Liver (tissue), 9 donors: ENCODE data around the gene MRPL55. TPM values are rescaled to one million over a fixed set of nuclear protein-coding genes. Genes with fewer than 3 reads are reported as not detected.

Source experiments
- DNase-seq: peaks from one replicate; pipeline ENCODE4 v3.0.0-alpha.2; 2017; ENCODE audit warnings: low spot score
- H3K27ac ChIP-seq, 2 donors: one replicate each; pipeline ENCODE4 v1.7.0; 2013; ENCODE audit warnings: inconsistent platforms in 2 of 2, low read length in 2 of 2, control low read depth in 1 of 2, low read depth in 1 of 2, mild to moderate bottlenecking in 1 of 2
- H3K27me3 ChIP-seq, 4 donors: one replicate each; pipeline versions ENCODE4 v1.6.1 to v1.7.0; 2013; ENCODE audit warnings: low read length in 3 of 4, inconsistent platforms in 1 of 4, mild to moderate bottlenecking in 1 of 4, moderate library complexity in 1 of 4; ENCODE audit not compliant: control insufficient read depth in 4 of 4, insufficient read depth in 4 of 4
- H3K36me3 ChIP-seq, 4 donors: one replicate each; pipeline versions ENCODE4 v1.6.1 to v1.7.0; 2013; ENCODE audit warnings: low read length in 3 of 4, mild to moderate bottlenecking in 3 of 4, low read depth in 1 of 4, moderate library complexity in 1 of 4; ENCODE audit not compliant: control insufficient read depth in 4 of 4, insufficient read depth in 3 of 4
- H3K4me1 ChIP-seq, 4 donors: one replicate each; pipeline versions ENCODE4 v1.6.1 to v1.7.0; 2013; ENCODE audit warnings: low read length in 3 of 4, mild to moderate bottlenecking in 3 of 4, moderate library complexity in 1 of 4; ENCODE audit not compliant: control insufficient read depth in 4 of 4, insufficient read depth in 4 of 4
- H3K4me3 ChIP-seq, 3 donors: one replicate each; pipeline versions ENCODE4 v1.6.1 to v1.7.0; 2013; ENCODE audit warnings: low read length in 3 of 3, control low read depth in 1 of 3, low read depth in 1 of 3, mild to moderate bottlenecking in 1 of 3
- H3K9ac ChIP-seq, 2 donors: one replicate each; pipeline ENCODE4 v1.7.0; 2013; ENCODE audit warnings: low read length in 2 of 2, mild to moderate bottlenecking in 2 of 2, moderate library complexity in 2 of 2, control low read depth in 1 of 2, low read depth in 1 of 2
- H3K9me3 ChIP-seq, 4 donors: one replicate each; pipeline versions ENCODE4 v1.6.1 to v1.7.0; 2013; ENCODE audit warnings: low read length in 3 of 4; ENCODE audit not compliant: control insufficient read depth in 4 of 4
- EGR1 ChIP-seq, 2 donors: IDR thresholded peaks; 2 replicates each; pipeline ENCODE4 v1.6.1; 2016 to 2018; ENCODE audit warnings: antibody characterized with exemption in 2 of 2, low read depth in 2 of 2
- GABPA ChIP-seq, 2 donors: IDR thresholded peaks in 1 of 2; conservative IDR thresholded peaks in 1 of 2; 2 replicates each; pipeline ENCODE4 v1.6.1; 2016; ENCODE audit warnings: antibody characterized with exemption in 2 of 2, mild to moderate bottlenecking in 1 of 2, moderate library complexity in 1 of 2
- HNF4A ChIP-seq, 2 donors: conservative IDR thresholded peaks; 2 replicates each; pipeline ENCODE4 v1.6.1; 2016; ENCODE audit warnings: antibody characterized with exemption in 2 of 2, mild to moderate bottlenecking in 2 of 2
- HNF4G ChIP-seq: IDR thresholded peaks from 2 replicates; pipeline ENCODE4 v1.6.1; 2016; ENCODE audit warnings: antibody characterized with exemption
- JUND ChIP-seq, 2 donors: IDR thresholded peaks; 2 replicates each; pipeline ENCODE4 v1.6.1; 2016; ENCODE audit warnings: antibody characterized with exemption in 2 of 2
- MAX ChIP-seq: IDR thresholded peaks from 2 replicates; pipeline ENCODE4 v1.6.1; 2016; ENCODE audit warnings: antibody characterized with exemption
- NR2F2 ChIP-seq: IDR thresholded peaks from 2 replicates; pipeline ENCODE4 v1.6.1; 2016; ENCODE audit warnings: antibody characterized with exemption
- RAD21 ChIP-seq, 2 donors: IDR thresholded peaks; 2 replicates each; pipeline ENCODE4 v1.6.1; 2016; ENCODE audit warnings: antibody characterized with exemption in 2 of 2, mild to moderate bottlenecking in 2 of 2
- REST ChIP-seq: IDR thresholded peaks from 2 replicates; pipeline ENCODE4 v1.6.1; 2016; ENCODE audit warnings: antibody characterized with exemption, mild to moderate bottlenecking
- RXRA ChIP-seq, 2 donors: IDR thresholded peaks; 2 replicates each; pipeline ENCODE4 v1.6.1; 2017 to 2018; ENCODE audit warnings: antibody characterized with exemption in 2 of 2, mild to moderate bottlenecking in 1 of 2
- SP1 ChIP-seq: IDR thresholded peaks from 2 replicates; pipeline ENCODE4 v1.6.1; 2018; ENCODE audit warnings: antibody characterized with exemption, mild to moderate bottlenecking
- WGBS: extraction: QIAGEN DNeasy Blood & Tissue Kit; methylation state at CpG from one replicate; pipeline ENCODE4 v1.1.7; 2013; 5-methylcytosine and 5-hydroxymethylcytosine counted together
- polyA plus RNA-seq, 2 donors: library from polyadenylated mRNA; stranded (reverse) in 1 of 2; unstranded in 1 of 2; fragments of 200-250 nt in 1 of 2; fragments of >200 nt in 1 of 2; fragmentation: Nextera tagmentation in 1 of 2; extraction: Ambion mirVana in 1 of 2; gene quantifications; one replicate each; pipeline versions ENCODE4 v1.2.1 to v1.2.3, GENCODE V29; 2013 to 2015
- total RNA-seq, 2 donors: library from RNA; depleted of rRNA; stranded (reverse); fragments of >200 nt; gene quantifications; one replicate each; pipeline ENCODE4 v1.2.3, GENCODE V29; 2014
- TF ChIP-seq, protein P1 (sequence below): IDR thresholded peaks from 2 replicates; pipeline ENCODE4 v1.6.1; 2016; ENCODE audit warnings: antibody characterized with exemption
- donor health status: healthy.
- donor health status: healthy.
- donor health status: healthy.
- donor health status: healthy.
- donor health status: healthy.

MRPL55 gene
- total and polyA plus RNA-seq, 4 donors: 38.9 to 119 (median 62.0) TPM

- Histone ChIP-seq H3K27ac (no peak overlapping the region), H3K36me3 (no peaks in the 10 kb centered on the region), H3K4me1 (no peaks in the 10 kb centered on the region), H3K4me3 (no peak overlapping the region), H3K9ac (no peak overlapping the region), H3K27me3 (no peaks in the 10 kb centered on the region), H3K9me3 (no peaks in the 10 kb centered on the region)
- 66% methylated on average over 2 of the region's 2 CpGs for WGBS
- DNase-seq: no peak
- peak in 1 of 2 donors; percentile 19 for TF ChIP-seq JUND (IDR thresholded peaks at IDR 0.05)
- no peak for TF ChIP-seq HNF4G
- peak; percentile 14 to 31 for TF ChIP-seq HNF4A (conservative IDR thresholded peaks at IDR 0.05)
- TF ChIP-seq, protein P1, sequence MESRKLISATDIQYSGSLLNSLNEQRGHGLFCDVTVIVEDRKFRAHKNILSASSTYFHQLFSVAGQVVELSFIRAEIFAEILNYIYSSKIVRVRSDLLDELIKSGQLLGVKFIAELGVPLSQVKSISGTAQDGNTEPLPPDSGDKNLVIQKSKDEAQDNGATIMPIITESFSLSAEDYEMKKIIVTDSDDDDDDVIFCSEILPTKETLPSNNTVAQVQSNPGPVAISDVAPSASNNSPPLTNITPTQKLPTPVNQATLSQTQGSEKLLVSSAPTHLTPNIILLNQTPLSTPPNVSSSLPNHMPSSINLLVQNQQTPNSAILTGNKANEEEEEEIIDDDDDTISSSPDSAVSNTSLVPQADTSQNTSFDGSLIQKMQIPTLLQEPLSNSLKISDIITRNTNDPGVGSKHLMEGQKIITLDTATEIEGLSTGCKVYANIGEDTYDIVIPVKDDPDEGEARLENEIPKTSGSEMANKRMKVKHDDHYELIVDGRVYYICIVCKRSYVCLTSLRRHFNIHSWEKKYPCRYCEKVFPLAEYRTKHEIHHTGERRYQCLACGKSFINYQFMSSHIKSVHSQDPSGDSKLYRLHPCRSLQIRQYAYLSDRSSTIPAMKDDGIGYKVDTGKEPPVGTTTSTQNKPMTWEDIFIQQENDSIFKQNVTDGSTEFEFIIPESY: no peak
- no peak for TF ChIP-seq RXRA (IDR thresholded peaks at IDR 0.05)
- TF ChIP-seq EGR1 (IDR thresholded peaks at IDR 0.05; ENCODE audit: low read depth in 2 of 2): no peak
- TF ChIP-seq GABPA (IDR thresholded peaks at IDR 0.05 in 1 of 2, conservative IDR thresholded peaks at IDR 0.05 in 1 of 2): no peak
- TF ChIP-seq REST: no peak
Measured at GRCh38 chr1:228123505-228123904, 14.4 kb upstream of the MRPL55 start.

- no peak for TF ChIP-seq RAD21 (IDR thresholded peaks at IDR 0.05)
- TF ChIP-seq GABPA (IDR thresholded peaks at IDR 0.05 in 1 of 2, conservative IDR thresholded peaks at IDR 0.05 in 1 of 2): no peak
- TF ChIP-seq NR2F2: no peak
- no peak for TF ChIP-seq MAX
- TF ChIP-seq, protein P1: no peak
- TF ChIP-seq SP1: no peak
- TF ChIP-seq EGR1 (IDR thresholded peaks at IDR 0.05; ENCODE audit: low read depth in 2 of 2): no peak
- no peak for TF ChIP-seq RXRA (IDR thresholded peaks at IDR 0.05)
- no peak for TF ChIP-seq HNF4A (conservative IDR thresholded peaks at IDR 0.05)
- TF ChIP-seq HNF4G: no peak
- TF ChIP-seq REST: no peak
- H3K27me3 ChIP-seq: no peaks in the 10 kb centered on the region
- H3K9me3 ChIP-seq: no peaks in the 10 kb centered on the region
- no peak overlapping the region for H3K27ac ChIP-seq
- H3K4me3 ChIP-seq: no peak overlapping the region
- H3K9ac ChIP-seq: no peak overlapping the region
- no peak for DNase-seq
- 69% methylated on average over 1 of the region's 1 CpG for WGBS
- no peaks in the 10 kb centered on the region for H3K4me1 ChIP-seq
- H3K36me3 ChIP-seq: no peaks in the 10 kb centered on the region
Measured at GRCh38 chr1:228122921-228123441, 13.9 kb upstream of the MRPL55 start.
